MM.1S (cell line): Measurements from ENCODE around the gene MXI1.

ENCODE experiments used
- DNase-seq: peaks from one replicate; pipeline ENCODE4 v3.0.0-alpha.2; 2015
- H2AFZ ChIP-seq: fragments of 300-600 bp; sonication (generic); 2 replicates; pipeline ENCODE4 v1.6.0; 2016; ENCODE audit warnings: antibody characterized with exemption, low read length
- H3F3A ChIP-seq: fragments of 300-600 bp; sonication (generic); 2 replicates; pipeline ENCODE4 v1.6.1; 2016; ENCODE audit warnings: mild to moderate bottlenecking, antibody characterized with exemption, low read length, moderate library complexity, mixed read lengths; ENCODE audit not compliant: insufficient read depth
- H3K27ac ChIP-seq: fragments of 300-600 bp; sonication (generic); 2 replicates; pipeline ENCODE4 v1.5.1; 2016; ENCODE audit warnings: mild to moderate bottlenecking, low read length
- H3K27me3 ChIP-seq: fragments of 300-600 bp; sonication (generic); replicated peaks from 2 replicates; pipeline ENCODE4 v1.6.0; 2016; ENCODE audit warnings: low read length; ENCODE audit not compliant: insufficient read depth
- H3K36me3 ChIP-seq: fragments of 300-600 bp; sonication (generic); replicated peaks from 2 replicates; pipeline ENCODE4 v1.6.1; 2016; ENCODE audit warnings: mild to moderate bottlenecking, low read length, mixed read lengths; ENCODE audit not compliant: insufficient read depth
- H3K4me1 ChIP-seq: fragments of 300-600 bp; sonication (generic); 2 replicates; pipeline ENCODE4 v1.6.1; 2016; ENCODE audit warnings: low read length, mixed read lengths
- H3K4me2 ChIP-seq: fragments of 300-600 bp; sonication (generic); 2 replicates; pipeline ENCODE4 v1.6.0; 2016; ENCODE audit warnings: low read depth, low read length
- H3K4me3 ChIP-seq: fragments of 300-600 bp; sonication (generic); 2 replicates; pipeline ENCODE4 v1.5.1; 2016; ENCODE audit warnings: low read length, mixed read lengths
- H3K79me2 ChIP-seq: fragments of 300-600 bp; sonication (generic); 2 replicates; pipeline ENCODE4 v1.6.1; 2016; ENCODE audit warnings: mixed run types, low read length, mixed read lengths
- H3K9ac ChIP-seq: fragments of 300-600 bp; sonication (generic); 2 replicates; pipeline ENCODE4 v1.6.1; 2016; ENCODE audit warnings: low read length, mixed read lengths
- H3K9me2 ChIP-seq: fragments of 300-600 bp; sonication (generic); replicated peaks from 2 replicates; pipeline ENCODE4 v1.6.1; 2016; ENCODE audit warnings: mild to moderate bottlenecking, low read length, mixed read lengths; ENCODE audit not compliant: insufficient read depth
- H3K9me3 ChIP-seq: fragments of 300-600 bp; sonication (generic); replicated peaks from 2 replicates; pipeline ENCODE4 v1.6.1; 2016; ENCODE audit warnings: mild to moderate bottlenecking, low read length, mixed read lengths; ENCODE audit not compliant: insufficient read depth
- H4K20me1 ChIP-seq: fragments of 300-600 bp; sonication (generic); 2 replicates; pipeline ENCODE4 v1.6.1; 2016; ENCODE audit warnings: mild to moderate bottlenecking, low read length, moderate library complexity, mixed read lengths; ENCODE audit not compliant: insufficient read depth
- EZH2 ChIP-seq: fragments of 300-600 bp; sonication (generic); optimal IDR thresholded peaks from 2 replicates; pipeline ENCODE3; 2017; ENCODE audit warnings: low read depth, mild to moderate bottlenecking, antibody characterized with exemption, low read length, mixed read lengths
- EZH2phosphoT487 ChIP-seq: fragments of 300-600 bp; sonication (generic); IDR thresholded peaks from 2 replicates; pipeline ENCODE4 v1.6.1; 2018; ENCODE audit warnings: antibody characterized with exemption, low read length
- TF ChIP-seq, protein P1 (sequence below): fragments of 300-600 bp; sonication (generic); IDR thresholded peaks from 2 replicates; pipeline ENCODE4 v1.5.1; 2016; ENCODE audit warnings: antibody characterized with exemption, low read length, mixed read lengths

The MXI1 gene

DNA sequence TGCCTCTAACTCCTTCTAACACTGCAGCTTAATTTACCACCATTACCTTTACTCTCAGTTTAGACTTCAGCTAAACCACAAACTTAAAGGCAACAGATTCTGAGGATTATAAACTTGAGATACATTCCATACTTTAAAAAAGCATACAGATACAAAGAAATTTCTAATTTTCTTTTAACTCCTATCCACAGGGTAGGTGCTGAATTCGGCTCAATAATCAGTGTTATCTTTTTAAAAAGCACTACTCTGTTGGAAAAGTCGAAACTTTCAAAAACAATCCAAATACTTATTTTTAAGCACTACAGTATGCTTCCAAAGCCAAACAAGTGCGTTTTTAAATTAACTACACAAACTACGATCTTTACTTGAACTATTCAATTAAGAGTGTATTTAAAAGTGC lies 96.3 kb downstream of the MXI1 start:
- Histone ChIP-seq H3F3A (peaks cover 11% of the 10 kb centered on the region), H3K9ac (peak overlapping the region; percentile 82), H3K9me3 (no peaks in the 10 kb centered on the region), H2AFZ (0 out of 2 replicates have a peak overlapping the region, but pooled peaks have one; percentile 49), H4K20me1 (no peaks in the 10 kb centered on the region; the same call in 1 of the 2 replicates), H3K27me3 (no peaks in the 10 kb centered on the region), H3K9me2 (no peaks in the 10 kb centered on the region), H3K36me3 (peaks cover 19% of the 10 kb centered on the region), H3K4me1 (peaks cover 28% of the 10 kb centered on the region), H3K79me2 (peaks cover 60% of the 10 kb centered on the region), H3K4me2 (peak overlapping the region; percentile 58), H3K4me3 (peak overlapping the region; percentile 85), H3K27ac (no peak overlapping the region)
- no peak for DNase-seq
- TF ChIP-seq EZH2phosphoT487 (no peak), EZH2 (no peak)
- TF ChIP-seq, protein P1, sequence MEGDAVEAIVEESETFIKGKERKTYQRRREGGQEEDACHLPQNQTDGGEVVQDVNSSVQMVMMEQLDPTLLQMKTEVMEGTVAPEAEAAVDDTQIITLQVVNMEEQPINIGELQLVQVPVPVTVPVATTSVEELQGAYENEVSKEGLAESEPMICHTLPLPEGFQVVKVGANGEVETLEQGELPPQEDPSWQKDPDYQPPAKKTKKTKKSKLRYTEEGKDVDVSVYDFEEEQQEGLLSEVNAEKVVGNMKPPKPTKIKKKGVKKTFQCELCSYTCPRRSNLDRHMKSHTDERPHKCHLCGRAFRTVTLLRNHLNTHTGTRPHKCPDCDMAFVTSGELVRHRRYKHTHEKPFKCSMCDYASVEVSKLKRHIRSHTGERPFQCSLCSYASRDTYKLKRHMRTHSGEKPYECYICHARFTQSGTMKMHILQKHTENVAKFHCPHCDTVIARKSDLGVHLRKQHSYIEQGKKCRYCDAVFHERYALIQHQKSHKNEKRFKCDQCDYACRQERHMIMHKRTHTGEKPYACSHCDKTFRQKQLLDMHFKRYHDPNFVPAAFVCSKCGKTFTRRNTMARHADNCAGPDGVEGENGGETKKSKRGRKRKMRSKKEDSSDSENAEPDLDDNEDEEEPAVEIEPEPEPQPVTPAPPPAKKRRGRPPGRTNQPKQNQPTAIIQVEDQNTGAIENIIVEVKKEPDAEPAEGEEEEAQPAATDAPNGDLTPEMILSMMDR = no peak

DNA sequence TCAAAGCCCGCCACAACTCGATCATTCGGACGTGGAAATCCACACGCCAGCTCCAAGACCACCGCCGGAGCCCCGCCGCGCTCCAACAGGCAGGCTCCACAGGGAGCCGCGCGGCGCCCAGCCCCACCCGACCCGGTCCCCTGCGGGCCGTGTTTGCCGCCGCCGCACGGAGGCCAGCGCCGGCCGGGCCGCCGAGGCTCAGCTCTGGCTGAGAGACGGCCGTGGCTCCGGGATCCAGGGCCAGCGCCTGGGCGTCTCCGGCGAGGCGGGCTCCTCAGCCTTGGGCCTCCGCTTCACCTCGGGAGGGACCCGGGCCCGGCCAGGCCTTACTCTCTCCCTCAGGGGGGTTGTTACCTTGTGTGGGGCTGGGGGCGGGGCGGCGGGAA lies 97.0 kb downstream of the MXI1 start:
- Histone ChIP-seq H3K27ac (peak overlapping the region; percentile 72; the same call in 1 of the 2 replicates), H3K4me1 (peaks cover 28% of the 10 kb centered on the region), H3K9me3 (no peaks in the 10 kb centered on the region), H3K9ac (peak overlapping the region; percentile 82), H3K4me3 (peak overlapping the region; percentile 85), H3K9me2 (no peaks in the 10 kb centered on the region), H3K36me3 (peaks cover 12% of the 10 kb centered on the region; the same call in 1 of the 2 replicates), H3K79me2 (peaks cover 53% of the 10 kb centered on the region), H3F3A (peaks cover 11% of the 10 kb centered on the region), H2AFZ (peak overlapping the region; percentile 49), H4K20me1 (no peaks in the 10 kb centered on the region; the same call in 1 of the 2 replicates), H3K27me3 (no peaks in the 10 kb centered on the region), H3K4me2 (peak overlapping the region; percentile 58)
- DNase-seq = peak; percentile 25
- TF ChIP-seq, protein P1 = no peak
- TF ChIP-seq EZH2phosphoT487 (no peak), EZH2 (no peak)

DNA sequence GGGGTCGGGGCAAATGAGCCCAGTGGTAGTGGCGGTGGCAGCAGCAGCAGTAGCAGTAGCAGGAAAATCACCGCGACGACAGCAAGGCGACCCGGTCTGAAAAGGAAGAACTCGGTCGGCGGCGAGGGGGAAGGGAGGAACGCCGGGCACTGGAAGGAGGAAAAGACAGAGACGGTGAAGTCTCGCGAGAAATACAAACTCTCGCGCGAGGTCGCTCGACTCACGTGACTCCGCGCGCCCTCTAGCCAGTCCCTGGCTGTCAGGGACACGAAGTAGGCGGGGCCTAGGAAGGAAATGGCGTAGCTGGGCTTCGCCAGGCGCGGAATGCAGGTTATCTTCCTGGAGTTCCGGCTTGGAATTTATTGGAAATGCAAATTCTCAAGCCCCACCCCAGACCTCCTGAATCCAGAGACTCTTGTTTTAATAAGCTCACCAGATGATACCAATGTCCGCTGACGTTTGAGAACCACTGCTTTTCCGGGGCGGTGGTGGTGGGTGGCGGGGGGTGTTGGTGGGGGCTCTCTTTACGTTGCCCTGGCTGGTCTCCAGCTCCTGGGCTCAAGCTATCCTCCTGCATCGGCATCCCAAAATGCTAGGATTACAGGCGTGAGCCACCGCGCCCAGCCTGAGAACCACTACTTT lies 97.5 kb downstream of the MXI1 start, which contains the start of gene SMNDC1:
Gene SMNDC1 (minus strand): TSS at position 141 of the 642 bp plus-strand sequence. CDS start 1,333 bp downstream, outside the sequence.
- Histone ChIP-seq H2AFZ (peak within 1 kb of the TSS; percentile 73), H4K20me1 (no peaks in the 10 kb centered on the region; the same call in 1 of the 2 replicates), H3K9me3 (no peaks in the 10 kb centered on the region), H3K9me2 (no peaks in the 10 kb centered on the region), H3K79me2 (peaks cover 48% of the 10 kb centered on the region), H3K27ac (peak within 1 kb of the TSS; percentile 72; the same call in 1 of the 2 replicates), H3K36me3 (peaks cover 10% of the 10 kb centered on the region; the same call in 1 of the 2 replicates), H3K9ac (peak within 1 kb of the TSS; percentile 82), H3K4me1 (peaks cover 28% of the 10 kb centered on the region), H3K4me3 (peak within 1 kb of the TSS; percentile 85), H3K27me3 (no peaks in the 10 kb centered on the region), H3K4me2 (peak within 1 kb of the TSS; percentile 91), H3F3A (peaks cover 11% of the 10 kb centered on the region)
- TF ChIP-seq EZH2 (no peak), EZH2phosphoT487 (no peak)
- TF ChIP-seq, protein P1 = no peak
- DNase-seq = peak; percentile 97
